Esophagus muscularis mucosa (tissue), 3 donors: ENCODE results near the gene ARSA.

Experiments used
- POLR2A ChIP-seq: fragments of 450-650 bp; IDR thresholded peaks from one replicate; pipeline ENCODE4 v1.6.1; 2017; ENCODE audit warnings: antibody characterized with exemption, moderate library complexity, mild to moderate bottlenecking, low read depth
- TF ChIP-seq, protein P1 (sequence below), 3 experiments: fragments of 200-600 bp in 2 of 3; fragments of 450-650 bp in 1 of 3; sonication (generic) in 2 of 3; IDR thresholded peaks; one replicate each; pipeline ENCODE4 v1.5.1; 2017 to 2019; ENCODE audit warnings: antibody characterized with exemption in 3 of 3, mild to moderate bottlenecking in 2 of 3, moderate library complexity in 1 of 3

DNA sequence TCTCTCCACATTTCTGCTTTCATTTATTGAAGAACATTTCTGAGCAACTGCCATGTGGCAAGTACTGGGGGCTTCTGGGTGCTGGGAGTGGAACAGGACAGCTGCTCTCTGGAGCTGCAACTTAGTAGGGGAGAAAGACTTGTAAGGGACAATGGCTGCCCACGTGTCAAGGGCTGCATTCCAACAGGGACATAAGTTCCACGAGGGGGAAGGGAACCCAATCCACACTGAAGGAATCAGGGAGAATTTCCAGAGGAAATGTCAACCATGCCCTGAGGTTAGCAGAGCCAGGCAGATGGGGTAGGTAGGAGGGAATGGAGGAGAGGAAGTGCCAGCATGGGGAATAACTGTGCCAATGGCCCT is 25.6 kb downstream of the ARSA start:
- no peak for TF ChIP-seq POLR2A
- TF ChIP-seq, protein P1, sequence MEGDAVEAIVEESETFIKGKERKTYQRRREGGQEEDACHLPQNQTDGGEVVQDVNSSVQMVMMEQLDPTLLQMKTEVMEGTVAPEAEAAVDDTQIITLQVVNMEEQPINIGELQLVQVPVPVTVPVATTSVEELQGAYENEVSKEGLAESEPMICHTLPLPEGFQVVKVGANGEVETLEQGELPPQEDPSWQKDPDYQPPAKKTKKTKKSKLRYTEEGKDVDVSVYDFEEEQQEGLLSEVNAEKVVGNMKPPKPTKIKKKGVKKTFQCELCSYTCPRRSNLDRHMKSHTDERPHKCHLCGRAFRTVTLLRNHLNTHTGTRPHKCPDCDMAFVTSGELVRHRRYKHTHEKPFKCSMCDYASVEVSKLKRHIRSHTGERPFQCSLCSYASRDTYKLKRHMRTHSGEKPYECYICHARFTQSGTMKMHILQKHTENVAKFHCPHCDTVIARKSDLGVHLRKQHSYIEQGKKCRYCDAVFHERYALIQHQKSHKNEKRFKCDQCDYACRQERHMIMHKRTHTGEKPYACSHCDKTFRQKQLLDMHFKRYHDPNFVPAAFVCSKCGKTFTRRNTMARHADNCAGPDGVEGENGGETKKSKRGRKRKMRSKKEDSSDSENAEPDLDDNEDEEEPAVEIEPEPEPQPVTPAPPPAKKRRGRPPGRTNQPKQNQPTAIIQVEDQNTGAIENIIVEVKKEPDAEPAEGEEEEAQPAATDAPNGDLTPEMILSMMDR (IDR thresholded peaks at IDR 0.05) = no peak
